H1 (cell line): Measurements from ENCODE around the gene CRNKL1. TPM values are rescaled to one million over a fixed set of nuclear protein-coding genes. Genes with fewer than 3 reads are reported as not detected.

Experiments
- EP300 ChIP-seq, 2 experiments: IDR thresholded peaks; 1 replicate in 1 of 2; 2 replicates in 1 of 2; pipeline ENCODE4 v1.6.1; 2011 to 2012; ENCODE audit warnings: low read depth in 2 of 2, low read length in 2 of 2, mild to moderate bottlenecking in 2 of 2, borderline replicate concordance in 1 of 2, inconsistent platforms in 1 of 2, moderate library complexity in 1 of 2
- polyA plus RNA-seq, 7 experiments: library from polyadenylated mRNA; depleted of rRNA in 3 of 7; stranded (reverse) in 5 of 7; unstranded in 2 of 7; fragments of >200 nt in 5 of 7; fragments of 200-250 nt in 2 of 7; gene quantifications; 1 replicate in 5 of 7; 2 replicates in 1 of 7; 4 replicates in 1 of 7; pipeline versions ENCODE4 v1.2.1 to v1.2.3, GENCODE V29; 2011 to 2013; ENCODE audit warnings: missing spikeins in 2 of 7, mixed read lengths in 2 of 7
- total RNA-seq: library from RNA; stranded (reverse); fragmentation: NEBNext Ultra II Directional; extraction: Animal tissue kit (Norgen Biotek cat#: 25700); gene quantifications from 2 replicates; pipeline ENCODE4 v1.2.1, GENCODE V29; 2021
- TF ChIP-seq, protein P1 (sequence below): fragments of 300-600 bp; sonication (generic); IDR thresholded peaks from 2 replicates; pipeline ENCODE4 v1.7.1; 2012; ENCODE audit warnings: low read length, moderate library complexity, mild to moderate bottlenecking, inconsistent platforms; ENCODE audit not compliant: insufficient replicate concordance

The CRNKL1 gene
- total and polyA plus RNA-seq, 2 of the 8 experiments (the other 6 are each of a cell fraction or from before 2014, with no cell fraction given) = 4.0 to 26.5 TPM

DNA sequence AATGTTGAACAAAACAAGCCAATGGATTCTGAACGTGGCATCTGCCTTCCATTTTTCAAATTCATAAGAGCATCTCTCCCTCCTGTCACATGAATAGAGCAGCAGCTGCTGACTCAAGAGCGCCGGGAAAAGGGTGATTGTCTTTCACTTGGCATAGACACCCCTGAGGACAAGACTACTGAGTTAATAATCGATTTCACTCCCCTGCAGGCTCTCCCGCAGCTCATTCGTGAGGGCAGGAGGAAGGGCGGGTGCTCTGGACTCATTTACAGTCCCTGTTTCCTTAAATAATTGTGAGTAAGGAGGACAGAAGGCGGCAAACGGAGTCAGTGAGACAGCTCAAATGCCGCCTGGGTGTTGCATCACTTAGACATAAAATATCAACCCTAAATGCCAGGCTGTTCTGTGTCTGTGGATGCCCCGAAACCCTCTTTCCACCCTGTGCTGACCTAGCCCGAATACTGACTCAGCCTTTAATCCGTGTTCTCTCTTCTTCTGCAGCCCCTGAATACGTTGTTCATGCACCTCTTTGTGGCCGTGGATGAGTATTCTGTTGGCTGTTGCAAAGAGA, 21.6 kb upstream of the CRNKL1 start (continued):
- TF ChIP-seq, protein P1, sequence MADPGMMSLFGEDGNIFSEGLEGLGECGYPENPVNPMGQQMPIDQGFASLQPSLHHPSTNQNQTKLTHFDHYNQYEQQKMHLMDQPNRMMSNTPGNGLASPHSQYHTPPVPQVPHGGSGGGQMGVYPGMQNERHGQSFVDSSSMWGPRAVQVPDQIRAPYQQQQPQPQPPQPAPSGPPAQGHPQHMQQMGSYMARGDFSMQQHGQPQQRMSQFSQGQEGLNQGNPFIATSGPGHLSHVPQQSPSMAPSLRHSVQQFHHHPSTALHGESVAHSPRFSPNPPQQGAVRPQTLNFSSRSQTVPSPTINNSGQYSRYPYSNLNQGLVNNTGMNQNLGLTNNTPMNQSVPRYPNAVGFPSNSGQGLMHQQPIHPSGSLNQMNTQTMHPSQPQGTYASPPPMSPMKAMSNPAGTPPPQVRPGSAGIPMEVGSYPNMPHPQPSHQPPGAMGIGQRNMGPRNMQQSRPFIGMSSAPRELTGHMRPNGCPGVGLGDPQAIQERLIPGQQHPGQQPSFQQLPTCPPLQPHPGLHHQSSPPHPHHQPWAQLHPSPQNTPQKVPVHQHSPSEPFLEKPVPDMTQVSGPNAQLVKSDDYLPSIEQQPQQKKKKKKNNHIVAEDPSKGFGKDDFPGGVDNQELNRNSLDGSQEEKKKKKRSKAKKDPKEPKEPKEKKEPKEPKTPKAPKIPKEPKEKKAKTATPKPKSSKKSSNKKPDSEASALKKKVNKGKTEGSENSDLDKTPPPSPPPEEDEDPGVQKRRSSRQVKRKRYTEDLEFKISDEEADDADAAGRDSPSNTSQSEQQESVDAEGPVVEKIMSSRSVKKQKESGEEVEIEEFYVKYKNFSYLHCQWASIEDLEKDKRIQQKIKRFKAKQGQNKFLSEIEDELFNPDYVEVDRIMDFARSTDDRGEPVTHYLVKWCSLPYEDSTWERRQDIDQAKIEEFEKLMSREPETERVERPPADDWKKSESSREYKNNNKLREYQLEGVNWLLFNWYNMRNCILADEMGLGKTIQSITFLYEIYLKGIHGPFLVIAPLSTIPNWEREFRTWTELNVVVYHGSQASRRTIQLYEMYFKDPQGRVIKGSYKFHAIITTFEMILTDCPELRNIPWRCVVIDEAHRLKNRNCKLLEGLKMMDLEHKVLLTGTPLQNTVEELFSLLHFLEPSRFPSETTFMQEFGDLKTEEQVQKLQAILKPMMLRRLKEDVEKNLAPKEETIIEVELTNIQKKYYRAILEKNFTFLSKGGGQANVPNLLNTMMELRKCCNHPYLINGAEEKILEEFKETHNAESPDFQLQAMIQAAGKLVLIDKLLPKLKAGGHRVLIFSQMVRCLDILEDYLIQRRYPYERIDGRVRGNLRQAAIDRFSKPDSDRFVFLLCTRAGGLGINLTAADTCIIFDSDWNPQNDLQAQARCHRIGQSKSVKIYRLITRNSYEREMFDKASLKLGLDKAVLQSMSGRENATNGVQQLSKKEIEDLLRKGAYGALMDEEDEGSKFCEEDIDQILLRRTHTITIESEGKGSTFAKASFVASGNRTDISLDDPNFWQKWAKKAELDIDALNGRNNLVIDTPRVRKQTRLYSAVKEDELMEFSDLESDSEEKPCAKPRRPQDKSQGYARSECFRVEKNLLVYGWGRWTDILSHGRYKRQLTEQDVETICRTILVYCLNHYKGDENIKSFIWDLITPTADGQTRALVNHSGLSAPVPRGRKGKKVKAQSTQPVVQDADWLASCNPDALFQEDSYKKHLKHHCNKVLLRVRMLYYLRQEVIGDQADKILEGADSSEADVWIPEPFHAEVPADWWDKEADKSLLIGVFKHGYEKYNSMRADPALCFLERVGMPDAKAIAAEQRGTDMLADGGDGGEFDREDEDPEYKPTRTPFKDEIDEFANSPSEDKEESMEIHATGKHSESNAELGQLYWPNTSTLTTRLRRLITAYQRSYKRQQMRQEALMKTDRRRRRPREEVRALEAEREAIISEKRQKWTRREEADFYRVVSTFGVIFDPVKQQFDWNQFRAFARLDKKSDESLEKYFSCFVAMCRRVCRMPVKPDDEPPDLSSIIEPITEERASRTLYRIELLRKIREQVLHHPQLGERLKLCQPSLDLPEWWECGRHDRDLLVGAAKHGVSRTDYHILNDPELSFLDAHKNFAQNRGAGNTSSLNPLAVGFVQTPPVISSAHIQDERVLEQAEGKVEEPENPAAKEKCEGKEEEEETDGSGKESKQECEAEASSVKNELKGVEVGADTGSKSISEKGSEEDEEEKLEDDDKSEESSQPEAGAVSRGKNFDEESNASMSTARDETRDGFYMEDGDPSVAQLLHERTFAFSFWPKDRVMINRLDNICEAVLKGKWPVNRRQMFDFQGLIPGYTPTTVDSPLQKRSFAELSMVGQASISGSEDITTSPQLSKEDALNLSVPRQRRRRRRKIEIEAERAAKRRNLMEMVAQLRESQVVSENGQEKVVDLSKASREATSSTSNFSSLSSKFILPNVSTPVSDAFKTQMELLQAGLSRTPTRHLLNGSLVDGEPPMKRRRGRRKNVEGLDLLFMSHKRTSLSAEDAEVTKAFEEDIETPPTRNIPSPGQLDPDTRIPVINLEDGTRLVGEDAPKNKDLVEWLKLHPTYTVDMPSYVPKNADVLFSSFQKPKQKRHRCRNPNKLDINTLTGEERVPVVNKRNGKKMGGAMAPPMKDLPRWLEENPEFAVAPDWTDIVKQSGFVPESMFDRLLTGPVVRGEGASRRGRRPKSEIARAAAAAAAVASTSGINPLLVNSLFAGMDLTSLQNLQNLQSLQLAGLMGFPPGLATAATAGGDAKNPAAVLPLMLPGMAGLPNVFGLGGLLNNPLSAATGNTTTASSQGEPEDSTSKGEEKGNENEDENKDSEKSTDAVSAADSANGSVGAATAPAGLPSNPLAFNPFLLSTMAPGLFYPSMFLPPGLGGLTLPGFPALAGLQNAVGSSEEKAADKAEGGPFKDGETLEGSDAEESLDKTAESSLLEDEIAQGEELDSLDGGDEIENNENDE = no peak
- no peak for TF ChIP-seq EP300 (IDR thresholded peaks at IDR 0.05; ENCODE audit: borderline replicate concordance in 1 of 2, low read depth in 2 of 2, low read length in 2 of 2)
